Endothelial cell of umbilical vein (primary cell): ENCODE measurements around the gene FOLR1. TPM values are rescaled to one million over a fixed set of nuclear protein-coding genes. Genes with fewer than 3 reads are reported as not detected.

Experiments
- BruUV-seq: library from RNA; stranded (reverse); fragments of 400-500 nt; replicated peaks from 2 replicates; lab custom pipeline; 2021; lab: Mats Ljungman, UMichigan
- CTCF ChIA-PET: fragments of 300-600, 350-600 bp; sonication (Branson Sonifier 250); formaldehyde crosslinking; loops from one replicate; lab custom pipeline; 2021; ENCODE audit warnings: antibody characterized with exemption, inconsistent platforms; lab: Charles Lee
- POLR2A ChIA-PET: fragments of 300-600, 350-600 bp; sonication (Branson Sonifier 250); formaldehyde crosslinking; loops from one replicate; lab custom pipeline; 2021; ENCODE audit warnings: antibody characterized with exemption, inconsistent platforms; lab: Charles Lee
- DNase-seq: peaks from one replicate; pipeline ENCODE4 v3.0.0-alpha.2; 2011; ENCODE audit warnings: low read depth, low spot score
- FAIRE-seq: peaks from 2 replicates; lab custom pipeline; 2011; peaks lifted over from hg19 to GRCh38; lab: Jason Lieb, UNC
- H2AFZ ChIP-seq: 2 replicates; pipeline ENCODE4 v1.6.0; 2012; ENCODE audit warnings: low read depth, low read length, control low read depth, inconsistent platforms
- H3K27ac ChIP-seq: 2 replicates; pipeline ENCODE4 v1.5.1; 2011; ENCODE audit warnings: low read depth, mild to moderate bottlenecking, control low read depth, low read length, moderate library complexity; ENCODE audit not compliant: insufficient read depth
- H3K27me3 ChIP-seq, 2 experiments: 2 replicates each; pipeline versions ENCODE4 v1.6.0 to v1.6.1; 2011; ENCODE audit warnings: low read length in 2 of 2, mixed read lengths in 1 of 2; ENCODE audit not compliant: control insufficient read depth in 2 of 2, insufficient read depth in 2 of 2
- H3K36me3 ChIP-seq, 2 experiments: 2 replicates in 1 of 2; 3 replicates in 1 of 2; pipeline ENCODE4 v1.5.1; 2011; ENCODE audit warnings: low read length in 2 of 2, mild to moderate bottlenecking in 1 of 2, moderate library complexity in 1 of 2; ENCODE audit not compliant: control insufficient read depth in 2 of 2, insufficient read depth in 2 of 2; ENCODE audit errors: extremely low read depth in 1 of 2
- H3K4me1 ChIP-seq: 3 replicates; pipeline ENCODE4 v1.5.1; 2011; ENCODE audit warnings: mild to moderate bottlenecking, low read length; ENCODE audit not compliant: control insufficient read depth, insufficient read depth; ENCODE audit errors: extremely low read depth
- H3K4me2 ChIP-seq: 2 replicates; pipeline ENCODE4 v1.6.1; 2011; ENCODE audit warnings: low read length, control low read depth, mixed read lengths; ENCODE audit not compliant: insufficient read depth
- H3K4me3 ChIP-seq, 3 experiments: fragments of 200-600 bp in 1 of 3; sonication (generic), shearing (Covaris generic) in 1 of 3; replicated peaks in 1 of 3; 2 replicates each; pipeline ENCODE4 v1.5.1; 2011 to 2016; ENCODE audit warnings: control low read depth in 3 of 3, low read length in 3 of 3, mild to moderate bottlenecking in 2 of 3, inconsistent platforms in 1 of 3, low read depth in 1 of 3, moderate library complexity in 1 of 3; ENCODE audit not compliant: insufficient read depth in 1 of 3
- H3K79me2 ChIP-seq: 2 replicates; pipeline ENCODE4 v1.6.0; 2012; ENCODE audit warnings: low read length, inconsistent platforms; ENCODE audit not compliant: control insufficient read depth, insufficient read depth
- H3K9ac ChIP-seq: replicated peaks from 2 replicates; pipeline ENCODE3; 2011; ENCODE audit warnings: low read length, control low read depth; ENCODE audit not compliant: insufficient read depth; ENCODE audit errors: extremely low read depth
- H3K9me1 ChIP-seq: replicated peaks from 3 replicates; pipeline ENCODE4 v1.6.0; 2011; ENCODE audit warnings: mild to moderate bottlenecking, low read length; ENCODE audit not compliant: control insufficient read depth, insufficient read depth; ENCODE audit errors: extremely low read depth
- H3K9me3 ChIP-seq: replicated peaks from 2 replicates; pipeline ENCODE4 v1.5.1; 2012; ENCODE audit warnings: low read length, inconsistent platforms; ENCODE audit not compliant: control insufficient read depth, insufficient read depth
- H4K20me1 ChIP-seq: replicated peaks from 2 replicates; pipeline ENCODE3; 2011; ENCODE audit warnings: mild to moderate bottlenecking, low read length; ENCODE audit not compliant: control insufficient read depth, insufficient read depth; ENCODE audit errors: extremely low read depth
- EZH2 ChIP-seq: IDR thresholded peaks from 2 replicates; pipeline ENCODE4 v1.6.1; 2012; ENCODE audit warnings: borderline replicate concordance, low read depth, mild to moderate bottlenecking, moderate library complexity, low read length, inconsistent platforms; ENCODE audit not compliant: severe bottlenecking
- FOS ChIP-seq: IDR thresholded peaks from 2 replicates; pipeline ENCODE4 v1.6.1; 2011; ENCODE audit warnings: mild to moderate bottlenecking, low read length, moderate library complexity, borderline replicate concordance; ENCODE audit not compliant: insufficient read depth
- GATA2 ChIP-seq: IDR thresholded peaks from 2 replicates; pipeline ENCODE4 v1.7.0; 2011; ENCODE audit warnings: low read depth, mild to moderate bottlenecking, moderate library complexity, mixed read lengths, low read length; ENCODE audit not compliant: insufficient read length, insufficient read depth
- JUN ChIP-seq: IDR thresholded peaks from 2 replicates; pipeline ENCODE4 v1.6.1; 2011; ENCODE audit warnings: borderline replicate concordance, low read depth; ENCODE audit not compliant: insufficient read length, insufficient read depth
- MYC ChIP-seq: IDR thresholded peaks from one replicate; pipeline ENCODE4 v1.6.1; 2011; ENCODE audit warnings: mild to moderate bottlenecking, low read depth, low read length
- POLR2A ChIP-seq: IDR thresholded peaks from 2 replicates; pipeline ENCODE4 v1.6.1; 2012; ENCODE audit warnings: low read depth, mild to moderate bottlenecking, control low read depth, low read length
- POLR2AphosphoS5 ChIP-seq: IDR thresholded peaks from 2 replicates; pipeline ENCODE4 v1.6.1; 2012; ENCODE audit warnings: low read depth, mild to moderate bottlenecking, control low read depth, low read length, moderate library complexity; ENCODE audit not compliant: insufficient read depth
- dilution Hi-C: fragments of 300-500 bp; cut with MboI; formaldehyde crosslinking; loops from one replicate; pipeline ENCODE4 v1.15.0; 2019; ENCODE audit warnings: low sequenced_read_pairs; ENCODE audit not compliant: extremely low pct_ligation_motif_present
- intact Hi-C: fragments of 100-400 bp; cut with micrococcal nuclease; formaldehyde crosslinking; loops from one replicate; pipeline ENCODE4 v1.10.0; 2022
- polyA plus RNA-seq, 4 experiments: library from polyadenylated mRNA; depleted of rRNA in 3 of 4; stranded (reverse) in 3 of 4; unstranded in 1 of 4; fragments of >200 nt; gene quantifications; 2 replicates each; pipeline versions ENCODE4 v1.2.1 to v1.2.3, GENCODE V29; 2011 to 2012; ENCODE audit warnings: missing spikeins in 1 of 4
- total RNA-seq: library from RNA; stranded (reverse); gene quantifications from 2 replicates; pipeline ENCODE4 v1.2.3, GENCODE V29; 2021
- TF ChIP-seq, protein P1 (sequence below), 2 donors: IDR thresholded peaks; 1 replicate in 1 of 2; 2 replicates in 1 of 2; pipeline ENCODE4 v1.5.1; 2011; ENCODE audit warnings: low read length in 2 of 2, mild to moderate bottlenecking in 2 of 2, moderate library complexity in 2 of 2, control low read depth in 1 of 2, inconsistent platforms in 1 of 2, low read depth in 1 of 2; ENCODE audit not compliant: insufficient read depth in 1 of 2; ENCODE audit errors: extremely low read depth in 1 of 2
- TF ChIP-seq, protein P2 (sequence below): IDR thresholded peaks from 2 replicates; pipeline ENCODE4 v1.6.1; 2011; ENCODE audit not compliant: insufficient read depth, insufficient read length

FOLR1 gene
- total and polyA plus RNA-seq, 2 donors (not counting 3 experiments of a cell fraction or from before 2014, with no cell fraction given) = not detected

DNA sequence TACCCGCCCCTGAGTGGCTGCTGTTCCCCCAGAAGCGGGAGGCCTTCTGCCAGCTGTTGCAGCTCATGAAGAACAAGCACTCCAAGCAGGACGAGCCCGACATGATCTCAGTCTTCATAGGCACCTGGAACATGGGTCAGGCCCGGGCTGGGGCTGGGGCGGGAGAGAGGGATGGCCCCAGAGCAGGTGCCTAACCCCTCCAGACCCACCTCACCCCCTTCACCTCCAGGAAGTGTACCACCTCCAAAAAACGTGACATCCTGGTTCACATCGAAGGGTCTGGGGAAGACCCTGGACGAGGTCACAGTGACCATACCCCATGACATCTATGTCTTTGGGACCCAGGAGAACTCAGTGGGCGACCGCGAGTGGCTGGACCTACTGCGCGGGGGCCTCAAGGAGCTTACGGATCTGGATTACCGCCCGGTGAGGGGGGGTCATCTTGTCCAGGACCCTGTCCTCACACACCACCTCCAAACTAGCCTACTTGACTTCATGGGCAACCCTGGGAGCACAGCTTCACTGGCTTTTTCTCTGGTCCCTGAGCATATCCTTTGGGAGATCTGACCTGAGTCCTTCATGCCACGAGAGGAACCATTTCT is 38.9 kb downstream of the FOLR1 start:
- H3K4me2 ChIP-seq = no peak overlapping the region
- no peaks in the 10 kb centered on the region for H3K27me3 ChIP-seq
- H3K9me3 ChIP-seq = no peaks in the 10 kb centered on the region
- TF ChIP-seq GATA2 (no peak), EZH2 (no peak), JUN (no peak), POLR2A (no peak), MYC (no peak), POLR2AphosphoS5 (no peak), FOS (no peak)
- TF ChIP-seq, protein P1, sequence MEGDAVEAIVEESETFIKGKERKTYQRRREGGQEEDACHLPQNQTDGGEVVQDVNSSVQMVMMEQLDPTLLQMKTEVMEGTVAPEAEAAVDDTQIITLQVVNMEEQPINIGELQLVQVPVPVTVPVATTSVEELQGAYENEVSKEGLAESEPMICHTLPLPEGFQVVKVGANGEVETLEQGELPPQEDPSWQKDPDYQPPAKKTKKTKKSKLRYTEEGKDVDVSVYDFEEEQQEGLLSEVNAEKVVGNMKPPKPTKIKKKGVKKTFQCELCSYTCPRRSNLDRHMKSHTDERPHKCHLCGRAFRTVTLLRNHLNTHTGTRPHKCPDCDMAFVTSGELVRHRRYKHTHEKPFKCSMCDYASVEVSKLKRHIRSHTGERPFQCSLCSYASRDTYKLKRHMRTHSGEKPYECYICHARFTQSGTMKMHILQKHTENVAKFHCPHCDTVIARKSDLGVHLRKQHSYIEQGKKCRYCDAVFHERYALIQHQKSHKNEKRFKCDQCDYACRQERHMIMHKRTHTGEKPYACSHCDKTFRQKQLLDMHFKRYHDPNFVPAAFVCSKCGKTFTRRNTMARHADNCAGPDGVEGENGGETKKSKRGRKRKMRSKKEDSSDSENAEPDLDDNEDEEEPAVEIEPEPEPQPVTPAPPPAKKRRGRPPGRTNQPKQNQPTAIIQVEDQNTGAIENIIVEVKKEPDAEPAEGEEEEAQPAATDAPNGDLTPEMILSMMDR (IDR thresholded peaks at IDR 0.05; ENCODE audit: extremely low read depth in 1 of 2, insufficient read depth in 1 of 2, low read depth in 1 of 2, low read length in 2 of 2) = no peak
- TF ChIP-seq, protein P2, sequence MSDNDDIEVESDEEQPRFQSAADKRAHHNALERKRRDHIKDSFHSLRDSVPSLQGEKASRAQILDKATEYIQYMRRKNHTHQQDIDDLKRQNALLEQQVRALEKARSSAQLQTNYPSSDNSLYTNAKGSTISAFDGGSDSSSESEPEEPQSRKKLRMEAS = no peak
- no peak for FAIRE-seq
- peaks cover 12 to 84% of the 10 kb centered on the region in 2 experiments for H3K36me3 ChIP-seq
- no peaks in the 10 kb centered on the region for H4K20me1 ChIP-seq
- BruUV-seq = no TSS peak
- DNase-seq = no peak
- H2AFZ ChIP-seq = no peak overlapping the region
- H3K4me3 ChIP-seq = no peak overlapping the region
- dilution Hi-C loops = no loop called here
- intact Hi-C loops = no loop called here
- CTCF ChIA-PET = no interaction called here
- H3K9ac ChIP-seq = no peak overlapping the region
- no peaks in the 10 kb centered on the region for H3K4me1 ChIP-seq
- H3K9me1 ChIP-seq = no peaks in the 10 kb centered on the region
- H3K27ac ChIP-seq = no peak overlapping the region
- H3K79me2 ChIP-seq = peaks cover 5% of the 10 kb centered on the region
- POLR2A ChIA-PET = no interaction called here
